H1 (cell line): ENCODE results near the gene FMNL2. TPM values are rescaled to one million over a fixed set of nuclear protein-coding genes. Genes with fewer than 3 reads are reported as not detected.

Source experiments
- CTCF ChIA-PET: fragments of 300-600 bp; sonication (Branson Sonifier 250); formaldehyde crosslinking; loops from one replicate; lab custom pipeline; 2021; ENCODE audit not compliant: partially characterized antibody; lab: Charles Lee
- POLR2A ChIA-PET: fragments of 300-600 bp; sonication (Branson Sonifier 250); formaldehyde crosslinking; loops from one replicate; lab custom pipeline; 2021; ENCODE audit warnings: inconsistent platforms; ENCODE audit not compliant: partially characterized antibody; lab: Charles Lee
- DNase-seq, 2 experiments: peaks; one replicate each; pipeline versions ENCODE4 v3.0.0 to v3.0.0-alpha.2; 2010 to 2022; ENCODE audit warnings: low spot score in 2 of 2, low read depth in 1 of 2, mixed read lengths in 1 of 2
- FAIRE-seq: peaks from 2 replicates; lab custom pipeline; 2011; peaks lifted over from hg19 to GRCh38; lab: Jason Lieb, UNC
- H2AFZ ChIP-seq: 2 replicates; pipeline ENCODE4 v1.8.1; 2012; ENCODE audit warnings: low read length, inconsistent platforms
- H2AK5ac ChIP-seq: 2 replicates; pipeline ENCODE4 v1.6.1; 2013; ENCODE audit warnings: low read depth, low read length
- H2BK120ac ChIP-seq: replicated peaks from 2 replicates; pipeline ENCODE3; 2013; ENCODE audit warnings: low read depth, low read length, inconsistent platforms
- H2BK12ac ChIP-seq: 2 replicates; pipeline ENCODE4 v1.6.1; 2013; ENCODE audit warnings: low read depth, low read length
- H2BK15ac ChIP-seq: 2 replicates; pipeline ENCODE4 v1.6.1; 2013; ENCODE audit warnings: low read length
- H2BK20ac ChIP-seq: 2 replicates; pipeline ENCODE4 v1.6.1; 2013; ENCODE audit warnings: low read length
- H2BK5ac ChIP-seq: 2 replicates; pipeline ENCODE4 v1.6.1; 2013; ENCODE audit warnings: low read depth, low read length
- H3K14ac ChIP-seq: 2 replicates; pipeline ENCODE4 v1.6.1; 2013; ENCODE audit warnings: inconsistent platforms; ENCODE audit not compliant: insufficient read length
- H3K18ac ChIP-seq: 2 replicates; pipeline ENCODE4 v1.6.1; 2013; ENCODE audit warnings: low read length; ENCODE audit errors: extremely low read depth
- H3K23ac ChIP-seq: 2 replicates; pipeline ENCODE4 v1.6.1; 2013; ENCODE audit warnings: inconsistent platforms; ENCODE audit not compliant: insufficient read length
- H3K23me2 ChIP-seq: 2 replicates; pipeline ENCODE4 v1.6.1; 2013; ENCODE audit warnings: low read depth, low read length
- H3K27ac ChIP-seq: 2 replicates; pipeline ENCODE4 v1.6.1; 2011; ENCODE audit warnings: low read depth, low read length, inconsistent platforms
- H3K27me3 ChIP-seq, 4 experiments: replicated peaks in 1 of 4; 1 replicate in 1 of 4; 2 replicates in 3 of 4; pipeline versions ENCODE4 v1.6.1 to v1.8.1; 2011 to 2013; ENCODE audit warnings: low read length in 3 of 4, mild to moderate bottlenecking in 3 of 4, inconsistent platforms in 2 of 4, mixed read lengths in 2 of 4, moderate library complexity in 1 of 4; ENCODE audit not compliant: control insufficient read depth in 3 of 4, insufficient read depth in 3 of 4; ENCODE audit errors: extremely low read depth in 1 of 4
- H3K36me3 ChIP-seq, 4 experiments: 2 replicates each; pipeline versions ENCODE4 v1.6.1 to v1.8.1; 2011 to 2013; ENCODE audit warnings: mild to moderate bottlenecking in 4 of 4, low read length in 3 of 4, moderate library complexity in 2 of 4, control low read depth in 1 of 4, inconsistent platforms in 1 of 4; ENCODE audit not compliant: insufficient read depth in 4 of 4, control insufficient read depth in 2 of 4
- H3K4ac ChIP-seq: replicated peaks from 2 replicates; pipeline ENCODE3; 2013; ENCODE audit warnings: low read length, low read depth, mixed read lengths, inconsistent platforms; ENCODE audit not compliant: insufficient read length
- H3K4me1 ChIP-seq, 4 experiments: replicated peaks in 1 of 4; 1 replicate in 1 of 4; 2 replicates in 3 of 4; pipeline versions ENCODE4 v1.6.1 to v1.8.1; 2011 to 2013; ENCODE audit warnings: low read length in 3 of 4, inconsistent platforms in 2 of 4, mixed read lengths in 1 of 4; ENCODE audit not compliant: insufficient read depth in 4 of 4, control insufficient read depth in 3 of 4
- H3K4me2 ChIP-seq, 2 experiments: 2 replicates each; pipeline versions ENCODE4 v1.6.1 to v1.8.1; 2011 to 2013; ENCODE audit warnings: low read depth in 2 of 2, low read length in 2 of 2, control low read depth in 1 of 2, inconsistent platforms in 1 of 2, mild to moderate bottlenecking in 1 of 2; ENCODE audit not compliant: insufficient read depth in 1 of 2
- H3K4me3 ChIP-seq, 4 experiments: fragments of 200-600, 300-600 bp in 1 of 4; sonication (generic), shearing (Covaris generic), sonication (Bioruptor Twin) in 1 of 4; 2 replicates each; pipeline versions ENCODE4 v1.5.1 to v1.8.1; 2011 to 2016; ENCODE audit warnings: low read length in 4 of 4, low read depth in 3 of 4, control low read depth in 2 of 4, inconsistent platforms in 2 of 4, mild to moderate bottlenecking in 2 of 4, mixed read lengths in 1 of 4, moderate library complexity in 1 of 4; ENCODE audit not compliant: insufficient read depth in 2 of 4; ENCODE audit errors: extremely low read depth in 1 of 4
- H3K56ac ChIP-seq: replicated peaks from 2 replicates; pipeline ENCODE3; 2013; ENCODE audit warnings: low read depth, mild to moderate bottlenecking, mixed read lengths, low read length, inconsistent platforms; ENCODE audit not compliant: insufficient read length
- H3K79me1 ChIP-seq: 2 replicates; pipeline ENCODE4 v1.6.1; 2013; ENCODE audit warnings: low read depth, low read length, control low read depth
- H3K79me2 ChIP-seq, 2 experiments: 2 replicates each; pipeline versions ENCODE4 v1.6.1 to v1.8.1; 2012 to 2013; ENCODE audit warnings: low read length in 2 of 2, mild to moderate bottlenecking in 2 of 2, inconsistent platforms in 1 of 2; ENCODE audit not compliant: insufficient read depth in 2 of 2, control insufficient read depth in 1 of 2
- H3K9ac ChIP-seq, 4 experiments: replicated peaks in 1 of 4; 1 replicate in 1 of 4; 2 replicates in 3 of 4; pipeline versions ENCODE4 v1.6.1 to v1.8.1; 2011 to 2013; ENCODE audit warnings: low read depth in 3 of 4, low read length in 3 of 4, control low read depth in 2 of 4, mild to moderate bottlenecking in 2 of 4, moderate library complexity in 2 of 4, inconsistent platforms in 1 of 4; ENCODE audit errors: extremely low read depth in 1 of 4
- H3K9me3 ChIP-seq, 2 experiments: 2 replicates each; pipeline versions ENCODE4 v1.6.1 to v1.8.1; 2012 to 2013; ENCODE audit warnings: mild to moderate bottlenecking in 2 of 2, moderate library complexity in 2 of 2, control low read depth in 1 of 2, inconsistent platforms in 1 of 2, low read depth in 1 of 2, low read length in 1 of 2, mixed read lengths in 1 of 2; ENCODE audit not compliant: insufficient read depth in 2 of 2
- H4K20me1 ChIP-seq, 2 experiments: replicated peaks in 1 of 2; 2 replicates each; pipeline versions ENCODE3 to v1.8.1; 2011 to 2013; ENCODE audit warnings: inconsistent platforms in 2 of 2, low read length in 2 of 2, mild to moderate bottlenecking in 1 of 2; ENCODE audit not compliant: insufficient read depth in 2 of 2, control insufficient read depth in 1 of 2
- H4K5ac ChIP-seq: 2 replicates; pipeline ENCODE4 v1.6.1; 2013; ENCODE audit warnings: low read length, low read depth, mixed read lengths, inconsistent platforms; ENCODE audit not compliant: insufficient read length
- H4K8ac ChIP-seq: 2 replicates; pipeline ENCODE4 v1.8.0; 2013; ENCODE audit warnings: mild to moderate bottlenecking, moderate library complexity, low read length, inconsistent platforms; ENCODE audit not compliant: insufficient read depth; ENCODE audit errors: extremely low read depth
- H4K91ac ChIP-seq: replicated peaks from 2 replicates; pipeline ENCODE3; 2013; ENCODE audit warnings: low read length, mixed read lengths, inconsistent platforms; ENCODE audit not compliant: insufficient read length
- EGR1 ChIP-seq: IDR thresholded peaks from 2 replicates; pipeline ENCODE4 v1.6.1; 2011; ENCODE audit warnings: low read depth, low read length, borderline replicate concordance
- FOSL1 ChIP-seq: IDR thresholded peaks from 2 replicates; pipeline ENCODE4 v1.6.1; 2011; ENCODE audit warnings: mild to moderate bottlenecking, low read depth, low read length, moderate library complexity; ENCODE audit not compliant: insufficient read depth
- GABPA ChIP-seq: IDR thresholded peaks from 2 replicates; pipeline ENCODE4 v1.6.1; 2011; ENCODE audit warnings: mild to moderate bottlenecking, low read length, moderate library complexity, borderline replicate concordance; ENCODE audit not compliant: insufficient read depth
- HDAC2 ChIP-seq, 2 experiments: fragments of 300-600 bp in 1 of 2; sonication (generic) in 1 of 2; IDR thresholded peaks; 2 replicates each; pipeline ENCODE4 v1.6.1; 2011 to 2012; ENCODE audit warnings: low read depth in 2 of 2, low read length in 2 of 2, mild to moderate bottlenecking in 2 of 2, moderate library complexity in 2 of 2, borderline replicate concordance in 1 of 2, inconsistent platforms in 1 of 2
- KDM1A ChIP-seq: fragments of 200-600, 300-600 bp; sonication (generic); IDR thresholded peaks from 2 replicates; pipeline ENCODE4 v1.7.1; 2016; ENCODE audit warnings: mild to moderate bottlenecking, low read length, borderline replicate concordance
- MAFK ChIP-seq: IDR thresholded peaks from 2 replicates; pipeline ENCODE4 v1.6.1; 2012; ENCODE audit warnings: low read depth, mild to moderate bottlenecking, improper control_type of control experiment, low read length
- NANOG ChIP-seq: IDR thresholded peaks from 2 replicates; pipeline ENCODE4 v1.6.1; 2011; ENCODE audit warnings: low read length, low read depth, mild to moderate bottlenecking, inconsistent platforms; ENCODE audit not compliant: insufficient read depth, poor library complexity, severe bottlenecking
- RXRA ChIP-seq: IDR thresholded peaks from 2 replicates; pipeline ENCODE4 v1.6.1; 2011; ENCODE audit warnings: low read depth, mild to moderate bottlenecking, low read length, moderate library complexity; ENCODE audit not compliant: insufficient read depth
- SP1 ChIP-seq: IDR thresholded peaks from 2 replicates; pipeline ENCODE4 v1.6.1; 2011; ENCODE audit warnings: low read depth, low read length
- TBP ChIP-seq: IDR thresholded peaks from 2 replicates; pipeline ENCODE4 v1.6.1; 2011; ENCODE audit warnings: low read depth, low read length, improper control_type of control experiment
- WGBS, 2 experiments: shearing (Covaris generic) in 1 of 2; methylation state at CpG; one replicate each; pipeline versions ENCODE4 v1.1.6 to v1.1.7; 2013 to 2015; ENCODE audit warnings: low lambda C conversion rate in 2 of 2, mixed read lengths in 2 of 2, inconsistent platforms in 1 of 2, low coverage in 1 of 2, missing lambda C conversion rate in 1 of 2; ENCODE audit not compliant: insufficient replicate concordance in 2 of 2, insufficient coverage in 1 of 2, insufficient read length in 1 of 2; ENCODE audit errors: extremely low coverage in 1 of 2, missing lambda C conversion rate in 1 of 2; 5-methylcytosine and 5-hydroxymethylcytosine counted together
- polyA plus RNA-seq, 7 experiments: library from polyadenylated mRNA; depleted of rRNA in 3 of 7; stranded (reverse) in 5 of 7; unstranded in 2 of 7; fragments of >200 nt in 5 of 7; fragments of 200-250 nt in 2 of 7; gene quantifications; 1 replicate in 5 of 7; 2 replicates in 1 of 7; 4 replicates in 1 of 7; pipeline versions ENCODE4 v1.2.1 to v1.2.3, GENCODE V29; 2011 to 2013; ENCODE audit warnings: missing spikeins in 2 of 7, mixed read lengths in 2 of 7
- total RNA-seq: library from RNA; stranded (reverse); fragmentation: NEBNext Ultra II Directional; extraction: Animal tissue kit (Norgen Biotek cat#: 25700); gene quantifications from 2 replicates; pipeline ENCODE4 v1.2.1, GENCODE V29; 2021
- TF ChIP-seq, protein P1 (sequence below): IDR thresholded peaks from 2 replicates; pipeline ENCODE4 v1.6.1; 2012; ENCODE audit warnings: low read length, inconsistent platforms
- TF ChIP-seq, protein P2 (sequence below): IDR thresholded peaks from 2 replicates; pipeline ENCODE4 v1.6.1; 2012; ENCODE audit warnings: inconsistent platforms

Gene FMNL2
- total and polyA plus RNA-seq, 2 of the 8 experiments (the other 6 are each of a cell fraction or from before 2014, with no cell fraction given), result 15.5 to 45.1 TPM

DNA sequence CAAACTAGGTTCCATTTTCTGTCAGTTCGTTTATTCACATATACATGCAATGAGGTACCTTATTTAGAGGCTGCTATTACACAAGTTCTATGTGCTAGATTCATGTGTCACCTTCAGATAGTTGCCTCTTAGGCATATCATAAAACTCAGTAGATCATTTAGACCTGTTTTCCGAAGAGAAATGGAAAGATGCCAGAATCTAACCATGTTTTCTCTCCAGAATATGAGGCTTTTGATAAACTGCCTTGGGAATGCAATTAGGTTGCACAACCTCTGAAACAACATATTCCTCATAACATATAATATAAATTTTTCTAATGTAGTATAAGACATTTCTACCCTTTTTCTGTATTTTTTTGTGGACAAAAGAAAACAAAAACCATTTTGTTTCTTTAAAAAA lies 274.2 kb downstream of the FMNL2 start:
- Histone ChIP-seq H3K56ac (no peak overlapping the region), H3K79me2 (no peaks in the 10 kb centered on the region)
- WGBS, 2 experiments, result 79% methylated on average over 2 of the region's 2 CpGs; no CpG with 5 or more reads in 1 of the 2 experiments
- TF ChIP-seq FOSL1 (no peak), TBP (no peak), HDAC2 (IDR thresholded peaks at IDR 0.05; ENCODE audit: borderline replicate concordance in 1 of 2, low read depth in 2 of 2, low read length in 2 of 2) (no peak), SP1 (no peak), KDM1A (no peak), GABPA (no peak), EGR1 (no peak), NANOG (no peak), MAFK (no peak), RXRA (no peak)
- TF ChIP-seq, protein P1, sequence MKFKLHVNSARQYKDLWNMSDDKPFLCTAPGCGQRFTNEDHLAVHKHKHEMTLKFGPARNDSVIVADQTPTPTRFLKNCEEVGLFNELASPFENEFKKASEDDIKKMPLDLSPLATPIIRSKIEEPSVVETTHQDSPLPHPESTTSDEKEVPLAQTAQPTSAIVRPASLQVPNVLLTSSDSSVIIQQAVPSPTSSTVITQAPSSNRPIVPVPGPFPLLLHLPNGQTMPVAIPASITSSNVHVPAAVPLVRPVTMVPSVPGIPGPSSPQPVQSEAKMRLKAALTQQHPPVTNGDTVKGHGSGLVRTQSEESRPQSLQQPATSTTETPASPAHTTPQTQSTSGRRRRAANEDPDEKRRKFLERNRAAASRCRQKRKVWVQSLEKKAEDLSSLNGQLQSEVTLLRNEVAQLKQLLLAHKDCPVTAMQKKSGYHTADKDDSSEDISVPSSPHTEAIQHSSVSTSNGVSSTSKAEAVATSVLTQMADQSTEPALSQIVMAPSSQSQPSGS, result no peak
- TF ChIP-seq, protein P2, sequence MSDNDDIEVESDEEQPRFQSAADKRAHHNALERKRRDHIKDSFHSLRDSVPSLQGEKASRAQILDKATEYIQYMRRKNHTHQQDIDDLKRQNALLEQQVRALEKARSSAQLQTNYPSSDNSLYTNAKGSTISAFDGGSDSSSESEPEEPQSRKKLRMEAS, result no peak

More for the DNA sequence above, 274.2 kb downstream of the FMNL2 start:
- no peak for DNase-seq
- POLR2A ChIA-PET, result no interaction called here
- no peaks in the 10 kb centered on the region for H3K4me1 ChIP-seq
- CTCF ChIA-PET, result interaction anchor here (1.0 kb wide), 1 partner anchor 27 kb away, joined by 3 read pairs; no protein-coding TSS in a partner anchor
- no peak overlapping the region for H3K4me3 ChIP-seq
- H4K8ac ChIP-seq, result no peak overlapping the region
- H3K36me3 ChIP-seq, result peaks cover 0 to 25% (median 11%) of the 10 kb centered on the region in 4 experiments; a peak in 4 of 8 replicates
- H2BK15ac ChIP-seq, result no peak overlapping the region
- no peak overlapping the region for H4K5ac ChIP-seq
- H3K4me2 ChIP-seq, result no peak overlapping the region
- no peaks in the 10 kb centered on the region for H4K20me1 ChIP-seq
- no peak overlapping the region for H4K91ac ChIP-seq
- H3K4ac ChIP-seq, result no peak overlapping the region
- H2BK12ac ChIP-seq, result no peak overlapping the region
- no peak overlapping the region for H2BK120ac ChIP-seq
- no peak overlapping the region for H2AFZ ChIP-seq
- H3K23me2 ChIP-seq, result no peaks in the 10 kb centered on the region
- no peak overlapping the region for H2BK5ac ChIP-seq
- no peaks in the 10 kb centered on the region for H3K79me1 ChIP-seq
- no peak overlapping the region for H3K23ac ChIP-seq
- H3K18ac ChIP-seq, result no peak overlapping the region
- no peak overlapping the region for H2BK20ac ChIP-seq
- H3K9ac ChIP-seq, result no peak overlapping the region
- no peaks in the 10 kb centered on the region for H3K27me3 ChIP-seq
- no peak overlapping the region for H3K27ac ChIP-seq
- H2AK5ac ChIP-seq, result no peak overlapping the region
- no peaks in the 10 kb centered on the region for H3K9me3 ChIP-seq
- no peak for FAIRE-seq
- H3K14ac ChIP-seq, result no peak overlapping the region
